ENCODE data around the gene ABCB6. TPM values are rescaled to one million over a fixed set of nuclear protein-coding genes. Genes with fewer than 3 reads are reported as not detected.

Gene ABCB6
- total RNA-seq, 4 donors from 2014 or later = 18.0 to 42.1 (median 33.3) TPM

- TF ChIP-seq CTCF (IDR thresholded peaks at IDR 0.05) = no peak
- no peak for TF ChIP-seq POLR2A (IDR thresholded peaks at IDR 0.05)
- DNase-seq = no peak
- Histone ChIP-seq H3K9me3 (no peaks in the 10 kb centered on the region), H3K4me1 (peaks cover 0 to 26% (median 18%) of the 10 kb centered on the region in 4 donors), H3K27me3 (no peaks in the 10 kb centered on the region), H3K27ac (peak overlapping the region; percentile 88 to 97 (median 94)), H3K4me3 (peak overlapping the region; percentile 77 to 85 (median 82)), H3K36me3 (peaks cover 0 to 50% (median 0%) of the 10 kb centered on the region in 3 donors)
Measured at GRCh38 chr2:219228911-219229304, 10.2 kb upstream of the ABCB6 start.

GRCh38 chr2:219228041-219228910 is 9.5 kb upstream of the ABCB6 start:
- peaks cover 0 to 50% (median 0%) of the 10 kb centered on the region in 3 donors for H3K36me3 ChIP-seq
- TF ChIP-seq CTCF (IDR thresholded peaks at IDR 0.05) = no peak
- TF ChIP-seq POLR2A (IDR thresholded peaks at IDR 0.05) = no peak
- peaks cover 0 to 26% (median 18%) of the 10 kb centered on the region in 4 donors for H3K4me1 ChIP-seq
- no peak for DNase-seq
- no peaks in the 10 kb centered on the region for H3K27me3 ChIP-seq
- H3K27ac ChIP-seq = peak overlapping the region; percentile 88 to 97 (median 94)
- peak overlapping the region; percentile 77 to 85 (median 82) for H3K4me3 ChIP-seq
- H3K9me3 ChIP-seq = no peaks in the 10 kb centered on the region

- DNase-seq = no peak
- Histone ChIP-seq H3K4me3 (no peak overlapping the region), H3K27ac (no peak overlapping the region), H3K27me3 (no peaks in the 10 kb centered on the region), H3K9me3 (no peaks in the 10 kb centered on the region), H3K4me1 (peaks cover 0 to 18% (median 13%) of the 10 kb centered on the region in 4 donors), H3K36me3 (peaks cover 0 to 63% (median 0%) of the 10 kb centered on the region in 3 donors)
- TF ChIP-seq CTCF (IDR thresholded peaks at IDR 0.05) (no peak), POLR2A (IDR thresholded peaks at IDR 0.05) (no peak)
Measured at GRCh38 chr2:219225350-219225749, 6.6 kb upstream of the ABCB6 start.

- peaks cover 0 to 71% (median 0%) of the 10 kb centered on the region in 3 donors for H3K36me3 ChIP-seq
- DNase-seq = no peak
- H3K27me3 ChIP-seq = no peaks in the 10 kb centered on the region
- peaks cover 0 to 27% (median 15%) of the 10 kb centered on the region in 4 donors for H3K4me1 ChIP-seq
- H3K9me3 ChIP-seq = no peaks in the 10 kb centered on the region
- TF ChIP-seq POLR2A (IDR thresholded peaks at IDR 0.05) = no peak
- TF ChIP-seq CTCF (IDR thresholded peaks at IDR 0.05) = no peak
- no peak overlapping the region for H3K27ac ChIP-seq
- no peak overlapping the region for H3K4me3 ChIP-seq
Measured at GRCh38 chr2:219223831-219224610, 5.3 kb upstream of the ABCB6 start.

- Histone ChIP-seq H3K4me3 (no peak overlapping the region), H3K9me3 (no peaks in the 10 kb centered on the region), H3K27me3 (no peaks in the 10 kb centered on the region), H3K36me3 (peaks cover 0 to 71% (median 0%) of the 10 kb centered on the region in 3 donors), H3K27ac (no peak overlapping the region), H3K4me1 (peaks cover 0 to 30% (median 10%) of the 10 kb centered on the region in 4 donors)
- no peak for DNase-seq
- TF ChIP-seq POLR2A (IDR thresholded peaks at IDR 0.05) (no peak), CTCF (IDR thresholded peaks at IDR 0.05) (no peak)
Measured at GRCh38 chr2:219221957-219222518, 3.3 kb upstream of the ABCB6 start.

Data from Peyer's patch (tissue), 4 donors.